Epithelial cell of proximal tubule (primary cell): Measurements from ENCODE around the gene ARL17B. TPM values are rescaled to one million over a fixed set of nuclear protein-coding genes. Genes with fewer than 3 reads are reported as not detected.
"Not testable (repeated sequence)": the region's sequence is repeated elsewhere in the genome, so short reads cannot be mapped to it uniquely, and the experiment has no call there.

Source experiments
- DNase-seq: peaks from one replicate; pipeline ENCODE4 v3.0.0-alpha.2; 2011; ENCODE audit warnings: low read depth
- H3K4me3 ChIP-seq: 2 replicates; pipeline ENCODE4 v1.5.1; 2011; ENCODE audit warnings: low read depth, mild to moderate bottlenecking, low read length
- CTCF ChIP-seq: conservative IDR thresholded peaks from 2 replicates; pipeline ENCODE4 v1.5.1; 2012; ENCODE audit warnings: low read depth, mild to moderate bottlenecking, low read length
- total RNA-seq: library from RNA; depleted of rRNA; stranded (reverse); fragments of >200 nt; gene quantifications from 2 replicates; pipeline ENCODE4 v1.2.3, GENCODE V29; 2015

The ARL17B gene
- total RNA-seq, 1 donor from 2014 or later = 10.2 TPM

- not testable (repeated sequence) for DNase-seq, H3K4me3 ChIP-seq
Measured at GRCh38 chr17:46294831-46295230, 66.7 kb downstream of the ARL17B start, which contains the start of gene LRRC37A. LRRC37A (plus strand) TSS chr17:46295131; CDS start chr17:46295134, 3 bp downstream.

GRCh38 chr17:46291618-46292017 is 69.9 kb downstream of the ARL17B start:
- not testable (repeated sequence) for DNase-seq, H3K4me3 ChIP-seq

- not testable (repeated sequence) for DNase-seq, H3K4me3 ChIP-seq
Measured at GRCh38 chr17:46290906-46291546, 70.5 kb downstream of the ARL17B start.

- H3K4me3 ChIP-seq, DNase-seq: not testable (repeated sequence)
Measured at GRCh38 chr17:46287587-46287986, 74.0 kb downstream of the ARL17B start.

GRCh38 chr17:46286764-46287221 is 74.8 kb downstream of the ARL17B start:
- TF ChIP-seq CTCF = peak; percentile 69
- DNase-seq, H3K4me3 ChIP-seq: not testable (repeated sequence)

- H3K4me3 ChIP-seq, DNase-seq: not testable (repeated sequence)
Measured at GRCh38 chr17:46285500-46285899, 76.1 kb downstream of the ARL17B start.

- DNase-seq, H3K4me3 ChIP-seq: not testable (repeated sequence)
Measured at GRCh38 chr17:46284467-46284866, 77.1 kb downstream of the ARL17B start.

GRCh38 chr17:46282635-46283034 is 78.9 kb downstream of the ARL17B start:
- not testable (repeated sequence) for H3K4me3 ChIP-seq

GRCh38 chr17:46281336-46281735 is 80.2 kb downstream of the ARL17B start:
- not testable (repeated sequence) for DNase-seq, H3K4me3 ChIP-seq

More at GRCh38 chr17:46282635-46283034, 78.9 kb downstream of the ARL17B start:
- not testable (repeated sequence) for DNase-seq

GRCh38 chr17:46276728-46277479 is 84.7 kb downstream of the ARL17B start:
- DNase-seq, H3K4me3 ChIP-seq: not testable (repeated sequence)

- TF ChIP-seq CTCF = no peak
- no peak overlapping the region for H3K4me3 ChIP-seq
- no peak for DNase-seq
Measured at GRCh38 chr17:46274238-46274637, 87.3 kb downstream of the ARL17B start.
